GM21526 (cell line): Measurements from ENCODE around the gene TMX1.

Experiments used
- ATAC-seq: cut with Tn5 transposase; IDR thresholded peaks from one replicate; pipeline ENCODE4 v1.9.1; 2021; ENCODE audit warnings: moderate library complexity; ENCODE audit not compliant: unreplicated experiment, low FRiP score

Gene TMX1

DNA sequence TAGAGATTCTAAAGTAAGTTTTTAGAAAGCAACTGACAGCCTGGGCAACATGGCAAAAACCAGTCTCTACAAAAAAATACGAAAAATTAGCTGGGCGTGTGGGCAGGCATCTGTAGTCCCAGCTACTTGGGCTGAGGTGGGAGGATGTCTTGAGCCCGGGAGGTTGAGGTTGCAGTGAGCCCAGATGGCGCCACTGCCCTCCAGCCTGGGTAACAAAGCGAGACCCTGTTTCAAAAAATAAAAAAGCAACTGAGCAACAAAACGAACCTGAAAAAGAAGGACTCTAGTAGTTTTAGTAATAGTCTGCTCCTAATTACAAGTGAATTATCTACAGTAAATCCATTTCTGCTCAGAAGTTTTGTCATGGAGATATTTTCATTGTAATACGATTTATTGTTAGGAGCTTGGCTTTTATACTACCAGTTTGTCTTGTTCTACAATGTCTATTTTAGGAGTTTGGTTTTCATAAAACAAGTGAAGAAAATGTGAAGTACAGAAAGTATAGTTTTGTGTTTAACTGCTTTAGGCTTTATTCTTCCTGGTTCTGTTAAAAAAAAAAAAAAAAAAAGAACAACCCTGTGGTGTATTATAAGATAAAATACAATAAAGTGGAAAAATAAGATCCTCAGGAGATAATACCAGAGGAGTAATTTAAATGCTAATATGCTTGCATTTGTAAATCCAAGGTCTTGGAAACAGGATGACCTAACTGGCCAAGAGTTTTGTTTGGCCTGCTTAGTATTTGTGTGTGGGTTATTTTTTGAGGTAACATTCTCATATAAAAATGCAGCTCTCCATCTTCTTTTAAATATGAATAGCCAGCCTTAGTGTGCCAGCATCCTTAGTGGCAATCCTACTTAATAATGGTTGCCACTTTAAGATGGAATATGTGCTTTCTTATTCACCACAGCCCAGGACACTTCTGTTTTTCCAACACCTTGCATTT, 2.8 kb downstream of the TMX1 start:
- ATAC-seq = no peak

- ATAC-seq = no peak
Observed at GRCh38 chr14:51244591-51244990, 4.5 kb downstream of the TMX1 start.

DNA sequence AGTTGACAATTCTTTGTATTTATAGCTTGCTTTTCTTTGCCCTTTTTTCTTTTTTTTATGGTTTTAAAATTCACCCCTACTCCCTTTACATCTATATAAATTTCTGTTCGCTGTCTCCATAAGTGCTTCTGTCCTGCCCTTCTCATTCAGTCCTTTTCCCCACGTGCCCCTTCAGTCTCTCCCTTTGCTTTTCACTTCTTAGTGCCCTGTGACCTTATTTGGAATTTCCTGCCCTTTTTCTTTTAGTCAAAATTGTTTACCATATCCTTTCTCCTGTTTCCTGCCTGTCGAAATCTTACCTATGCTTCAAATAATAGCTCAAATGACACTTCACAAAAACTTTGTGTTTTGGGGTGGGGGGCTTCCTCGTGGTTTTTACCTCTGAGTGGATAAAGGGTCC, 6.0 kb downstream of the TMX1 start:
- no peak for ATAC-seq

DNA sequence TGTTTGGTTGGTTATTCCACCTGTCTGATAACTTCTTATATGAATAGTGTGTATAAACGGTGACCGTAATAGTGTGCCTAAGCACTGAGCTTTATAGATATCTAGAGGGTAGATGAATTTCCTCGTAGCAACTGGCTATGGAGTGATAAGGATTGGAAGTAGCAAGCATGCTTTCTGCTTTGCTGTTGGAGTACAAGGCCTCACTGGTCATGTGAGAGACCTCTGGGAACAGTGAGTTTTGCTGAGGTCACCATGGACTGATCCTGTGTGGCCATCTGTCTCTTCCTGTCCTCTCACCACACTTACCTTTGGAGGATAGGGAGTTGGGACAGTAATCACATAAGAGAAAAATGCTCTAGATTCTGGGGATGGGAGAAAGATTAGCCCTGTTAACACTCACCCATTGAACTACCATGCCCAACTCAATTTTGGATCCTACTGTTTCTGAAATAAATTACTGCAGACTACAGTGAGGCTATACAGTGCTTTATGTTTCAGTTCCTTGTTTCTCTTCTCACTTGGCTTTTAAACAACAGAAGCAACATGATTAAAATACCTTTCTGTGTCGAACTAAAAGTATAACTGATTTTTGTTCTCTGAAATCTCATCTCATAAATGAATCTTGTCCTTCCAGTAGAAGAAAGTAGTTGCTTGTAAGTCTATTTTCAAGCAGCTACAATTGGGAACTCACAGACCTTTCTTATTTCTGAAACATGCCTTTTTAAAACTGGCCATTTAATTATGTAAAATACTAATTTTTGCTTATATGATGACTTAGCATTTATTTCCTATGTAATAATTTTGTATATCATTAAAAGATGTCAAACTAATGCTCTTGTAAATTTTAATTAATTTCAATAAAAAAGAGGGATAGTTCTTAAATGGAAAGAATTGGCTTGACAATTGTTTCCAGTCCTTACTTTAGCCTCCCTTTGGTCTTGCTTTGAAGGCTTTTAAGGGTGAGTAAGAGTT, 8.3 kb downstream of the TMX1 start:
- ATAC-seq = peak; percentile 82

DNA sequence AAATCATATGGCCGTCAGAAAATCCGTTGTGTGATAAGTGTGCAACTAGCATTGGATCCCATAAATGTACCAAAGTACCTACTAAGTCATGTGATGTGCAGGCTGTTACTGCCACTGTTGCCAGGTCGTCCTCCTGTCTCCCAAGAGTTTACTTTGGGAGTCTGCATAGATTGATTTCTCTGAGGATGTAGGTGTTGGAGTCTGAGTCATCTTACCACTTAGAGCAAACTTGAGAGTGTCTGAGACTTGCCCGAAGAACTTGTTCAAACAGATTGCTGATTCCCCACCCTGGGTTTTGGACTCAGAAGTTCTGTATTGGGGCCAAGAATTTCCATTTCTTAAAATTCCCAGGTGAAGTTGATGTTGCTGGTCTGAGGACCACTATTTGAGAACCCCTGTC, 11.4 kb downstream of the TMX1 start:
- ATAC-seq = no peak

GRCh38 chr14:51253880-51254279, 13.8 kb downstream of the TMX1 start:
- ATAC-seq = no peak

DNA sequence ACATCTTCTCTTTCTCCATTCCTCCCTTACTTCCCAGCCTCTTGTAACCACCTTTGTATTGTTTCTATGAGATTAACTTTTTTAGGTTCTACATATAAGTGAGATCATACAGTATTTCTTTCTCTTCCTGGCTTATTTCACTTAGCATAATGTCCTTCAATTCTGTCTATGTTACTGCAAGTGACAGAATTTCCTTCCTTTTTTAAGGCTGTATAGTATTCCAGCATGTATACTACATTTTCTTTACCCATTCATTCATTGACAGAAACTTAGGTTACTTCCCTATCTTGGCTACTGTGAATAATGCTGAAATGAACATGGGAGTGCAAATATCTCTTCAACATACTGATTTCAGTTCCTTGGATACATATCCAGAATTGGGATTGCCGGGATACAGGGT, 18.2 kb downstream of the TMX1 start:
- no peak for ATAC-seq

DNA sequence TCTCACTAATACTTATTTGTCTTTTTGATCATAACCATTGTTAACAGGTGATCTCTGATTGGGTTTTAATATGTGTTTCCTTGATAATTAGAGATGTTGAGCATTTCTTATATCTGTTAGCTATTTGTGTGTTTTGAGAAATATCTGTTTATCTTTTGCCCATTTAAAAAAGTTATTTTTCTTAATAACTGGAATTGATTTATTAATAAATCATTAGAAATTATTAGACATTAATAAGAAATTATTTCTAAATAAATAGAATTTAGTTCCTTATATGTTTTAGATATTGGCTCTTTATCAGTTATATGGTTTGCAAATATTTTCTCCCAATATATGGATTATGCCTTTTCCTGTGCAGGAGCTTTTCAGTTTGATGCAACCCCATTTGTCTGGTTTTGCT, 18.7 kb downstream of the TMX1 start:
- no peak for ATAC-seq

- ATAC-seq = no peak
Observed at GRCh38 chr14:51260225-51260624, 20.2 kb downstream of the TMX1 start.

GRCh38 chr14:51261151-51261550, 21.1 kb downstream of the TMX1 start:
- ATAC-seq = no peak

DNA sequence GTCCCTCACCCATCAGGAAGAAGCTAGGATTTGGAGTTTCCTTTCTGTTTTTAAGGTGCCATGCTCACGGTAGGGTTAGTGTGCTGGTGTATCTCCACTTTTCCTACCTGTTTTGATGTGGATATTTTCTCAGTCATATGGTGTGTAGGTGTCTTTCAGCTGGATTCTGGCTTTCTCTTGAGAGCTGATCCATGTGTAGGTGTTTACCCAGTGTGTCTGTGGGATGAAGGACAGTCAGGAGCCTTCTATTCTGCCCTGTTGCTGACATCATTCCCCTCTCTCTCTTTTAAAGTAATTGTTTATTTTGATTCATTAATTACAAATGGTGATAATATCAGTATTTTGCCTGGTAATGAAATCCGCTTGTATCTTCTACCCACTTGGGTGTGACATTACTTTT, 22.8 kb downstream of the TMX1 start:
- ATAC-seq = no peak

GRCh38 chr14:51269634-51270033, 29.6 kb downstream of the TMX1 start:
- ATAC-seq = no peak

- ATAC-seq = no peak
Observed at GRCh38 chr14:51276605-51277004, 36.6 kb downstream of the TMX1 start.

GRCh38 chr14:51277753-51278415, 37.8 kb downstream of the TMX1 start:
- ATAC-seq = no peak

DNA sequence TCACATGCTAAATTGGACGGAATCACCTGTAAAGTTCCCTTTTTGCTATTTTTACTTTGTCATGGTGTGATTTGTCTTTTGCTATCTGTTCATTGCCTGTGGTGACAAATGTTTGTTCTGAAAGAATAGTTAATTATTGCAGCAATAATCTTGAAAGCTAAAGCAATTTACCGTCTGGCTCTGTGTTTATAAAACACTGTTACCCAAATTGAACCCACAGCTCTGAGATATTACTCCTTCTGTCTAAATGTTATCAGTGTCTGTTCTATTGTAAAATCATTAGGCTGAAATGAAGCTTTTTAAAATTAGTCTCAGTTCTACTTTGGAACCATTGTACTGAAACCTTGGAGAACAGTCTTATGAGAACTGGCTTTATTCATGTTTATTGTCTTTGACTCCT, 42.5 kb downstream of the TMX1 start:
- no peak for ATAC-seq

GRCh38 chr14:51283402-51284085, 43.5 kb downstream of the TMX1 start:
- no peak for ATAC-seq

DNA sequence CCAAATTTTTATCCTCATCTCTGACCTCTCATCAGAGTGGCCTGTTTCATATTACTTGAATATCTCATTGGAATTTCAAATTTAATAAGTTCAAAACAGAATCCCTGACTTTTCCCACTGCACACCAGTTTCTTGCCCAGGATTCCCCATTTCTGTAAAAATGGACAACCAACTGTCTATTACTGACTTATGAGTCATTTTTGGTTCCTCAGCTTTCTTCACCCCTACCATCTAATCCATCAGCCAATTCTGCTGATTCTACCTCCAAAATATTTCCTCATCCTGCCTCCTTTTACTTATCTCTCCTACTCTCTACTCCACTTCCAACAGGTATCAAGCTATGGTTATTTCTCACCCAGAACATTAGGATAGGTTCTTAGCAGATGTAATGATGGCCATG, 44.2 kb downstream of the TMX1 start:
- ATAC-seq = no peak

DNA sequence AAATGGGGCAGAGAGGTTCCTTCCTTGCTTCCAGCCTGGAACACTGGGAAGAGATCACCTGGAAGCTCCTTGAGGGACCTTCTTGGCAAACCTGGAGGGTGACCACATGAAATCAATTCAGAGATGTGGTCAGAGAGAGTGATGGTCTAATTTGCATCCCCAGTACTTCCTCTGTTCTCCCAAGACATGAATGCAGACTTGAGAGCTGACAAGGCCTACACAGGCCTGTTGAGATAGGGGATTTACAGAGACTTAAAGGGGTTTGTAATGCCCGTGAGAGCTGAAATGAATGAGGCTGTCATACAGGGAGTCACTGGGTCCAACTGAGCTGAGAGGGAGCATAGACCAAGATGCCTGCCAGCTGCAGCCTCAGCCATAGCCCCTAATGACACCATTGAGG, 45.1 kb downstream of the TMX1 start:
- ATAC-seq = no peak

GRCh38 chr14:51289169-51289568, 49.1 kb downstream of the TMX1 start:
- no peak for ATAC-seq

GRCh38 chr14:51290132-51290531, 50.1 kb downstream of the TMX1 start:
- ATAC-seq = no peak
